ENCODE data around the gene THAP5. TPM values are rescaled to one million over a fixed set of nuclear protein-coding genes. Genes with fewer than 3 reads are reported as not detected.
A peak's percentile ranks its signal among the peaks of the same experiment; 100 is the strongest.

Gene THAP5
- total and polyA plus RNA-seq, 2 donors (not counting 3 experiments of a cell fraction or from before 2014, with no cell fraction given), result 2.5 to 14.1 TPM

DNA sequence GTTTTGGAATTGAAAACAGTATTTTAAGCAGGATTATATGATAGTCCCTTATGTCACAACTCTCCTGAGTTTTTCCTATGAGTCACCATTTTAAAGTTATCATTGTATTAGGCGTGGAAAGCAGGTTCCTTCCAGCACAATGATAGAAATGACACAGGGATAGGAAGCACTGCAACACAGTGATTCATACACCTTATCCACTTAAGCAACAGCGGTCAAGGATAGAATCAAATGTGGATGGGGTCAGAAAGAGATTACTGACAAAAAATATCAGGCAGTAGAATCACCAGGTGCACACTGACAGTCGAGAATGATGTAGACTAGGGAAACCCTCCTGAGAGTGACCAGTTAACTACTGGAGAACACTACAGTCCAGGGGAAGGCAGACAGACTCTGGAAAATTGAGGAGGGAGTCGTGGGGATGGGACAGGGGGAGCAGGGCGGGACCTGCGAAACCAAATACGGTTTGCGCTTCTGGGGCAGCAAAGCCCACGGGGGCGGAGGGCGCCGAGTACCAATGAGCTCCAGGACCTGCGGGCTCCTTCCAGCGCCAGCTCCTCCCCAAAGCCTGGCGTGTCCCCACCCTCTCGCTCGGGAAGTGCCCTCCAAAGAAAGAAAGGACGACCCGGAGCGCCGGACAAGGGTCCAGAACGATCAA is 44.0 kb downstream of the THAP5 start:
- POLR2A ChIA-PET, result interaction anchor here (1.2 to 2.3 kb wide), 2 partner anchors 44 to 69 kb away, joined by 3 to 9 read pairs; partner anchors contain the start of genes DNAJB9, NRCAM and THAP5
- peak overlapping the region; percentile 93 for H3K27ac ChIP-seq (ENCODE audit: insufficient read depth, low read depth, low read length)
- peak overlapping the region; percentile 69 to 95 (median 73) for H3K4me3 ChIP-seq (replicated peaks in 1 of 3; ENCODE audit: insufficient read depth in 1 of 3, low read depth in 1 of 3, low read length in 3 of 3)
- peak overlapping the region; percentile 60 for H2AFZ ChIP-seq (ENCODE audit: low read depth, low read length)
- no peak for TF ChIP-seq MYC (IDR thresholded peaks at IDR 0.05; ENCODE audit: low read depth, low read length)
- TF ChIP-seq, protein P1, sequence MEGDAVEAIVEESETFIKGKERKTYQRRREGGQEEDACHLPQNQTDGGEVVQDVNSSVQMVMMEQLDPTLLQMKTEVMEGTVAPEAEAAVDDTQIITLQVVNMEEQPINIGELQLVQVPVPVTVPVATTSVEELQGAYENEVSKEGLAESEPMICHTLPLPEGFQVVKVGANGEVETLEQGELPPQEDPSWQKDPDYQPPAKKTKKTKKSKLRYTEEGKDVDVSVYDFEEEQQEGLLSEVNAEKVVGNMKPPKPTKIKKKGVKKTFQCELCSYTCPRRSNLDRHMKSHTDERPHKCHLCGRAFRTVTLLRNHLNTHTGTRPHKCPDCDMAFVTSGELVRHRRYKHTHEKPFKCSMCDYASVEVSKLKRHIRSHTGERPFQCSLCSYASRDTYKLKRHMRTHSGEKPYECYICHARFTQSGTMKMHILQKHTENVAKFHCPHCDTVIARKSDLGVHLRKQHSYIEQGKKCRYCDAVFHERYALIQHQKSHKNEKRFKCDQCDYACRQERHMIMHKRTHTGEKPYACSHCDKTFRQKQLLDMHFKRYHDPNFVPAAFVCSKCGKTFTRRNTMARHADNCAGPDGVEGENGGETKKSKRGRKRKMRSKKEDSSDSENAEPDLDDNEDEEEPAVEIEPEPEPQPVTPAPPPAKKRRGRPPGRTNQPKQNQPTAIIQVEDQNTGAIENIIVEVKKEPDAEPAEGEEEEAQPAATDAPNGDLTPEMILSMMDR (IDR thresholded peaks at IDR 0.05; ENCODE audit: extremely low read depth in 1 of 2, insufficient read depth in 1 of 2, low read depth in 1 of 2, low read length in 2 of 2), result peak in 1 of 2 donors; percentile 8
- TF ChIP-seq JUN (IDR thresholded peaks at IDR 0.05; ENCODE audit: borderline replicate concordance, insufficient read depth, insufficient read length, low read depth), result peak; percentile 76
- TF ChIP-seq FOS (IDR thresholded peaks at IDR 0.05; ENCODE audit: borderline replicate concordance, insufficient read depth, low read length), result peak; percentile 73
- TF ChIP-seq EZH2 (IDR thresholded peaks at IDR 0.05; ENCODE audit: borderline replicate concordance, low read depth, low read length, severe bottlenecking), result no peak
- no peak for TF ChIP-seq GATA2 (IDR thresholded peaks at IDR 0.05; ENCODE audit: insufficient read depth, insufficient read length, low read depth, low read length)
- H3K27me3 ChIP-seq (ENCODE audit: control insufficient read depth in 2 of 2, insufficient read depth in 2 of 2, low read length in 2 of 2), result no peaks in the 10 kb centered on the region
- dilution Hi-C loops (cut with MboI; ENCODE audit: extremely low pct_ligation_motif_present, low sequenced_read_pairs), result no loop called here
- no peaks in the 10 kb centered on the region for H3K9me1 ChIP-seq (replicated peaks; ENCODE audit: control insufficient read depth, extremely low read depth, insufficient read depth, low read length)
- peak overlapping the region; percentile 93 for H3K4me2 ChIP-seq (ENCODE audit: insufficient read depth, low read length)
- H4K20me1 ChIP-seq (replicated peaks; ENCODE audit: control insufficient read depth, extremely low read depth, insufficient read depth, low read length), result no peaks in the 10 kb centered on the region
- BruUV-seq (replicated peaks), result TSS peak; percentile 54
- intact Hi-C loops (cut with micrococcal nuclease), result no loop called here
- peaks cover 17% of the 10 kb centered on the region for H3K4me1 ChIP-seq (ENCODE audit: control insufficient read depth, extremely low read depth, insufficient read depth, low read length)
- peak; percentile 75 for DNase-seq (ENCODE audit: low read depth, low spot score)
- H3K79me2 ChIP-seq (ENCODE audit: control insufficient read depth, insufficient read depth, low read length), result peaks cover 26% of the 10 kb centered on the region
- FAIRE-seq, result peak; percentile 31
- CTCF ChIA-PET, result interaction anchor here (0.9 to 1.6 kb wide), 4 partner anchors 8 to 28 kb away, joined by 3 to 5 read pairs (median 4); no protein-coding TSS in a partner anchor
- H3K9ac ChIP-seq (replicated peaks; ENCODE audit: extremely low read depth, insufficient read depth, low read length), result peak overlapping the region; percentile 94
- no peaks in the 10 kb centered on the region for H3K9me3 ChIP-seq (replicated peaks; ENCODE audit: control insufficient read depth, insufficient read depth, low read length)
- no peaks in the 10 kb centered on the region for H3K36me3 ChIP-seq (ENCODE audit: control insufficient read depth in 2 of 2, extremely low read depth in 1 of 2, insufficient read depth in 2 of 2, low read length in 2 of 2)

All from endothelial cell of umbilical vein (primary cell).